HFFc6 (cell line): ENCODE results near the gene RAB31. TPM values are rescaled to one million over a fixed set of nuclear protein-coding genes. Genes with fewer than 3 reads are reported as not detected.

Experiments used
- DNase-seq: peaks from one replicate; pipeline ENCODE4 v3.0.0-alpha.2; 2018
- H3K27ac Mint-ChIP-seq: 2 replicates; pipeline ENCODE4 v1.8.0; 2020; ENCODE audit warnings: mild to moderate bottlenecking, mixed read lengths
- H3K27me3 Mint-ChIP-seq: 2 replicates; pipeline ENCODE4 v1.8.0; 2021; ENCODE audit warnings: mild to moderate bottlenecking, moderate library complexity, mixed read lengths; ENCODE audit not compliant: insufficient read depth
- H3K36me3 Mint-ChIP-seq: 2 replicates; pipeline ENCODE4 v1.8.0; 2021; ENCODE audit warnings: low read depth, mixed read lengths
- H3K4me1 Mint-ChIP-seq: 2 replicates; pipeline ENCODE4 v1.8.0; 2020; ENCODE audit warnings: low read depth, mixed read lengths
- H3K4me3 Mint-ChIP-seq: 2 replicates; pipeline ENCODE4 v1.8.0; 2020; ENCODE audit warnings: mild to moderate bottlenecking, moderate library complexity, mixed read lengths
- H3K9me3 Mint-ChIP-seq: 2 replicates; pipeline ENCODE4 v1.8.0; 2020; ENCODE audit warnings: mild to moderate bottlenecking, mixed read lengths
- CTCF ChIP-seq: fragments of 200-600 bp; sonication (generic); IDR thresholded peaks from 2 replicates; pipeline ENCODE4 v1.5.0; 2021; ENCODE audit warnings: antibody characterized with exemption, mild to moderate bottlenecking
- total RNA-seq, 6 experiments: library from RNA; stranded (reverse); fragmentation: NEBNext Ultra II Directional; extraction: Animal tissue kit (Norgen Biotek cat#: 25700); gene quantifications; 2 replicates in 1 of 6; 3 replicates in 5 of 6; pipeline ENCODE4 v1.2.3, GENCODE V29; 2021

Gene RAB31
- total RNA-seq, 6 experiments from 2014 or later: 29.4 to 47.5 (median 43.5) TPM

DNA sequence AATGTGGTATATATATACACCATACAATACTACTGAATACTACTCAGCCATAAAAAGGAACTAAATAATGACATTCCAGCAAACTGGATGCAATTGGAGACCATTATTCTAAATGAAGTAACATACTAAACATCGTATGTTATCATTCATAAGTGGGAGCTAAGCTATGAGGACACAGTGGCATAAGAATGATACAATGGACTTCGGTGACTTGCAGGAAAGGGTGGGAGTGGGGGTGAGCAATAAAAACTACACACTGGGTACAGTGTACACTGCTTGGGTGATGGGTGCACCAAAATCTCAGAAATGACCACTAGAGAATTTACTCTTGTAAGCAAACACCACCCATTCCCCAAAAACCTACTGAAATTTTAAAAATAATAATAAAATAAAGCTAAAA lies 87.9 kb downstream of the RAB31 start:
- peaks cover 17% of the 10 kb centered on the region for H3K4me1 Mint-ChIP-seq
- no peaks in the 10 kb centered on the region for H3K27me3 Mint-ChIP-seq
- H3K9me3 Mint-ChIP-seq: no peaks in the 10 kb centered on the region
- no peak overlapping the region for H3K27ac Mint-ChIP-seq
- H3K36me3 Mint-ChIP-seq: peaks cover 22% of the 10 kb centered on the region
- no peak for DNase-seq
- no peak for TF ChIP-seq CTCF
- no peak overlapping the region for H3K4me3 Mint-ChIP-seq

- peaks cover 17% of the 10 kb centered on the region for H3K4me1 Mint-ChIP-seq
- peak overlapping the region; percentile 45 for H3K4me3 Mint-ChIP-seq
- peaks cover 22% of the 10 kb centered on the region for H3K36me3 Mint-ChIP-seq
- no peak for TF ChIP-seq CTCF
- peak overlapping the region; percentile 43; the same call in 1 of the 2 replicates for H3K27ac Mint-ChIP-seq
- no peaks in the 10 kb centered on the region for H3K9me3 Mint-ChIP-seq
- no peak for DNase-seq
- no peaks in the 10 kb centered on the region for H3K27me3 Mint-ChIP-seq
Observed at GRCh38 chr18:9796935-9797549, 88.9 kb downstream of the RAB31 start.

DNA sequence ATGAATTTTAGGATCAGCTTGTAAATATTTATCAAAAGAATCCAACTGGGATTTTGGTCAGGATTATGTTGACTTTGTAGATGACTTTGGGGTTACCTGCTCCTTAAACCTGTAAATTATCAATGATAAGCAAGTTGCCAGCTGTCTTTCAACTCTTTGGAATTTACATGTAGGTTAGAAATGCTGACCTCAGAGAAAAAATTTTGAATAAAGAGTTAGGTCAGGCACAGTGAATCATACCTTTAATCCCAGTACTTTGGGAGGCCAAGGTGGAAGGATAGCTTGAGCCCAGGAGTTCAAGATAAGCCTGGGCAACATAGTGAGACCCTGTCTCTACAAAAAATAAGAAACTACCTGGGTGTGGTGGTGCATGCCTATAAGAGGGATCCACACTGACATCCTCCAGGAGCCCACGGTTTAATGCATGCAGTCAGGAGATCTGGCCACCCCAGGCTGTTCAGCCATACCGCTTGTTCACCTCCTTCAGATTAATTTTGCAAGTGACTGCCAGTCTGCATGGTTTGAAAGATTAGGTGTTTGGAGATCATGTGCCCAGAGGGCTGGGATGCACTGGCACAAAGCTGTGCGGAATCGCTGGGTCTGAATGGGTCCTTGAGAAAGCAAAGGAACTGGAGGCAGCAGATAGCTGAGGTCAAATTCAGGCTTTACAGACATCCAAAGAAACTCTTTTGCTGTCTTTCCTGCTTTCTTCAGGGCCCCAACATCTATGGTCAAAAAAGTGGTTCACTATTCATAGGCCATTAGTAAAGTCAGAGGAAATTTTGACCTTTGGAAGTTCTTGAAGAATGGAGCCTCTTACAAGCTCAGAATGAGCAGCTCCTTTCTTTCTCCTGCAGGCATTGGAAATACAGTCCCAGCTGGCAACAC lies 94.3 kb downstream of the RAB31 start:
- peaks cover 22% of the 10 kb centered on the region for H3K4me1 Mint-ChIP-seq
- peaks cover 3% of the 10 kb centered on the region; the same call in 1 of the 2 replicates for H3K27me3 Mint-ChIP-seq
- no peak for DNase-seq
- H3K4me3 Mint-ChIP-seq: no peak overlapping the region
- H3K27ac Mint-ChIP-seq: peak overlapping the region; percentile 33; the same call in 1 of the 2 replicates
- peaks cover 6% of the 10 kb centered on the region; the same call in 1 of the 2 replicates for H3K36me3 Mint-ChIP-seq
- no peaks in the 10 kb centered on the region for H3K9me3 Mint-ChIP-seq
- TF ChIP-seq CTCF: no peak

- Mint-ChIP-seq H3K27me3 (peaks cover 3% of the 10 kb centered on the region; the same call in 1 of the 2 replicates), H3K4me3 (no peak overlapping the region), H3K4me1 (peaks cover 20% of the 10 kb centered on the region), H3K9me3 (no peaks in the 10 kb centered on the region), H3K27ac (peak overlapping the region; percentile 33; the same call in 1 of the 2 replicates), H3K36me3 (peaks cover 6% of the 10 kb centered on the region; the same call in 1 of the 2 replicates)
- TF ChIP-seq CTCF: no peak
- DNase-seq: no peak
Observed at GRCh38 chr18:9803063-9803697, 95.1 kb downstream of the RAB31 start.

DNA sequence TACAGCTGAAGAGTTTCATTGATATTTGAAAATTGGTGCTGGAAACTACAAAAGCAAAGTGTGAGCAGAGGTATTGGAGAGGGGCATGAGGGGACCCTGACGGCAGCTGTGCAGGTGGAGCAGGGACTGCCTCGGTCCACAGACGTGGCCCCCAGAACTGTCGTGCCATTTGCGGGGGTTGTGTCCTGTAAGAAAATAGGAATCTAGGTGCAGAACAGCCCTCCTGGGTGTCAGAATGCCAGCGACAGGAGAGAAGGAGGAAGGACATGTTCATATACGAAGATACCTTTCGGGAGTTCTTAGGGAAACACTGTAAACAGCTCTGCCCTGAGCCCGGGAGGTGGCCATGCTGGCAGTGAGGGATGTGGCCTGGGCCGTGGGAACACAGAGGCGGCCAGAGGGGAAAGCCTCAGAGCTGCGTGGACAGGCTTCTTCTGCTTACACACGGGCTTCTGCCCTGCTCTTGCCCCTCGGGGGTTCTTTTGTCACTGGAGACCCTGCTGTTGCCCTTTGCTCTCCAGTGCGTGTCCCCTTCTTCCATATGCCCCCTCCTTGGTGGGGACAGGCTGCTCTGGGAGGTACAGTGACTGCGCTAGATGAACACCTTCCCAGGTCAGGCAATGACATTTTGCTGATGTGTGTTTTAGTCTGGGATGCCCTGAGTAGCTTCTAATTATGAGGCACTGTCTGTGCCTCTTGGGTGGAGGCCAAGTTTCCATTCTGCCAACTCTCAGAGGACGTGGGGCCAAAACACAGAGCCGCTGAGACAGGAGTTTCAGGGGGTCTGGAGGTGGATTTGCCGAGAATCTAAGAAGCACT lies 95.8 kb downstream of the RAB31 start:
- Mint-ChIP-seq H3K27me3 (peaks cover 3% of the 10 kb centered on the region; the same call in 1 of the 2 replicates), H3K27ac (no peak overlapping the region; the same call in 1 of the 2 replicates), H3K4me3 (no peak overlapping the region), H3K36me3 (peaks cover 6% of the 10 kb centered on the region; the same call in 1 of the 2 replicates), H3K4me1 (peaks cover 25% of the 10 kb centered on the region), H3K9me3 (no peaks in the 10 kb centered on the region)
- no peak for DNase-seq
- TF ChIP-seq CTCF: no peak
